OCI-LY7 (cell line): ENCODE data around the gene TUBGCP6. TPM values are rescaled to one million over a fixed set of nuclear protein-coding genes. Genes with fewer than 3 reads are reported as not detected.

Experiments used
- BruUV-seq: library from RNA; stranded (reverse); fragments of 400-500 nt; replicated peaks from 2 replicates; lab custom pipeline; 2021; lab: Mats Ljungman, UMichigan
- CTCF ChIA-PET: fragments of 300-600 bp; sonication (Branson Sonifier 250); formaldehyde crosslinking; loops from one replicate; lab custom pipeline; 2022; ENCODE audit warnings: antibody characterized with exemption; ENCODE audit not compliant: unreplicated experiment; lab: Charles Lee
- POLR2A ChIA-PET: fragments of 300-600 bp; sonication (Branson Sonifier 250); formaldehyde crosslinking; loops from one replicate; lab custom pipeline; 2022; ENCODE audit warnings: antibody characterized with exemption; lab: Charles Lee
- DNase-seq: peaks from one replicate; pipeline ENCODE4 v3.0.0-alpha.2; 2015; ENCODE audit warnings: low spot score
- H2AFZ ChIP-seq: fragments of 200-600 bp; sonication (generic), shearing (Covaris generic); 2 replicates; pipeline ENCODE4 v1.6.1; 2014; ENCODE audit warnings: mild to moderate bottlenecking, antibody characterized with exemption, low read length, moderate library complexity
- H3K27ac ChIP-seq: fragments of 200-600 bp; sonication (generic); 2 replicates; pipeline ENCODE4 v1.5.1; 2014; ENCODE audit warnings: mixed run types, low read depth, mild to moderate bottlenecking, moderate library complexity, low read length, inconsistent platforms; ENCODE audit not compliant: poor library complexity, severe bottlenecking
- H3K36me3 ChIP-seq: fragments of 200-600 bp; sonication (generic); 2 replicates; pipeline ENCODE4 v1.6.1; 2014; ENCODE audit warnings: mild to moderate bottlenecking, antibody characterized with exemption, low read length, moderate library complexity, mixed read lengths; ENCODE audit not compliant: insufficient read depth
- H3K4me1 ChIP-seq: fragments of 200-600 bp; sonication (generic); 2 replicates; pipeline ENCODE4 v1.5.1; 2014; ENCODE audit warnings: mild to moderate bottlenecking, low read length; ENCODE audit not compliant: insufficient read depth, poor library complexity, severe bottlenecking
- H3K4me2 ChIP-seq: fragments of 200-600 bp; sonication (generic); 2 replicates; pipeline ENCODE4 v1.6.1; 2014; ENCODE audit warnings: mild to moderate bottlenecking, low read length
- H3K4me3 ChIP-seq: fragments of 200-600 bp; sonication (generic); 2 replicates; pipeline ENCODE4 v1.5.1; 2014; ENCODE audit warnings: mild to moderate bottlenecking, low read depth, low read length; ENCODE audit not compliant: poor library complexity, severe bottlenecking
- H3K79me2 ChIP-seq: fragments of 200-600 bp; sonication (generic); 2 replicates; pipeline ENCODE4 v1.6.1; 2016; ENCODE audit warnings: low read depth, mild to moderate bottlenecking, low read length, moderate library complexity, mixed read lengths; ENCODE audit not compliant: insufficient read depth
- H3K9me2 ChIP-seq: fragments of 200-600 bp; sonication (generic); 2 replicates; pipeline ENCODE4 v1.6.1; 2016; ENCODE audit warnings: mild to moderate bottlenecking, low read length, mixed read lengths; ENCODE audit not compliant: insufficient read depth
- H3K9me3 ChIP-seq: fragments of 200-600 bp; sonication (generic); 2 replicates; pipeline ENCODE4 v1.6.1; 2014; ENCODE audit warnings: mild to moderate bottlenecking, mixed run types, low read length, mixed read lengths
- H4K20me1 ChIP-seq: fragments of 200-600 bp; sonication (generic); 2 replicates; pipeline ENCODE4 v1.6.1; 2014; ENCODE audit warnings: mild to moderate bottlenecking, antibody characterized with exemption, low read length, moderate library complexity, mixed read lengths; ENCODE audit not compliant: insufficient read depth
- CTCF ChIP-seq: fragments of 200-600 bp; sonication (generic); conservative IDR thresholded peaks from 2 replicates; pipeline ENCODE4 v1.5.1; 2014; ENCODE audit warnings: mild to moderate bottlenecking, antibody characterized with exemption, low read length, moderate library complexity, mixed read lengths
- EZH2phosphoT487 ChIP-seq: fragments of 200-600 bp; sonication (generic); IDR thresholded peaks from 2 replicates; pipeline ENCODE4 v1.6.1; 2018; ENCODE audit warnings: low read depth, borderline replicate concordance, mild to moderate bottlenecking, mixed run types, antibody characterized with exemption, low read length, moderate library complexity, mixed read lengths
- intact Hi-C: fragments of 100-400 bp; cut with micrococcal nuclease; formaldehyde crosslinking; loops from one replicate; pipeline ENCODE4 v1.10.0; 2022; ENCODE audit not compliant: unreplicated experiment
- total RNA-seq, 2 experiments: library from RNA; depleted of rRNA in 1 of 2; stranded (reverse); fragments of >200 nt in 1 of 2; shearing (Covaris generic) in 1 of 2; gene quantifications; 2 replicates each; pipeline ENCODE4 v1.2.3, GENCODE V29; 2014 to 2022

The TUBGCP6 gene
- total RNA-seq, 2 experiments from 2014 or later: 57.7 to 63.2 TPM

- H3K9me2 ChIP-seq: no peaks in the 10 kb centered on the region
- no peak overlapping the region for H2AFZ ChIP-seq
- no peaks in the 10 kb centered on the region for H4K20me1 ChIP-seq
- H3K79me2 ChIP-seq: no peaks in the 10 kb centered on the region
- no TSS peak for BruUV-seq
- no peak overlapping the region for H3K27ac ChIP-seq
- ChIA-PET CTCF (no interaction called here), POLR2A (no interaction called here)
- H3K9me3 ChIP-seq: no peaks in the 10 kb centered on the region
- TF ChIP-seq EZH2phosphoT487: no peak
- no peak for TF ChIP-seq CTCF
- H3K4me2 ChIP-seq: no peak overlapping the region
- no peak overlapping the region for H3K4me3 ChIP-seq
- no peak for DNase-seq
- H3K36me3 ChIP-seq: no peaks in the 10 kb centered on the region
- intact Hi-C loops: no loop called here
- peaks cover 4% of the 10 kb centered on the region for H3K4me1 ChIP-seq
These were observed 63.9 kb downstream of the TUBGCP6 start for GRCh38 chr22:50180727-50181521.

- Histone ChIP-seq H3K4me2 (no peak overlapping the region), H2AFZ (no peak overlapping the region), H3K4me3 (no peak overlapping the region), H4K20me1 (no peaks in the 10 kb centered on the region), H3K9me3 (no peaks in the 10 kb centered on the region), H3K27ac (no peak overlapping the region), H3K4me1 (peaks cover 4% of the 10 kb centered on the region), H3K79me2 (no peaks in the 10 kb centered on the region), H3K9me2 (no peaks in the 10 kb centered on the region), H3K36me3 (no peaks in the 10 kb centered on the region)
- TF ChIP-seq EZH2phosphoT487 (no peak), CTCF (no peak)
- CTCF ChIA-PET: no interaction called here
- POLR2A ChIA-PET: no interaction called here
- BruUV-seq: no TSS peak
- DNase-seq: no peak
- intact Hi-C loops: no loop called here
These were observed 64.7 kb downstream of the TUBGCP6 start for GRCh38 chr22:50179937-50180726.
